Measurements from ENCODE around the gene FCGR1A. TPM values are rescaled to one million over a fixed set of nuclear protein-coding genes. Genes with fewer than 3 reads are reported as not detected.
"Not testable (repeated sequence)": the region's sequence is repeated elsewhere in the genome, so short reads cannot be mapped to it uniquely, and the experiment has no call there.

The FCGR1A gene
- total RNA-seq, 1 donor from 2014 or later: not detected

GRCh38 chr1:149753466-149753865, 29.0 kb upstream of the FCGR1A start:
- not testable (repeated sequence) for H3K27ac Mint-ChIP-seq (ENCODE audit: unreplicated experiment); DNase-seq (ENCODE audit: low spot score); H3K27me3 Mint-ChIP-seq (ENCODE audit: unreplicated experiment); H3K36me3 Mint-ChIP-seq (ENCODE audit: low read depth, unreplicated experiment); H3K9me3 Mint-ChIP-seq (ENCODE audit: unreplicated experiment); H3K4me3 Mint-ChIP-seq (ENCODE audit: unreplicated experiment); H3K4me1 Mint-ChIP-seq (ENCODE audit: unreplicated experiment)

GRCh38 chr1:149755294-149755693, 27.2 kb upstream of the FCGR1A start:
- H3K27ac Mint-ChIP-seq (ENCODE audit: unreplicated experiment); H3K27me3 Mint-ChIP-seq (ENCODE audit: unreplicated experiment); H3K36me3 Mint-ChIP-seq (ENCODE audit: low read depth, unreplicated experiment); H3K9me3 Mint-ChIP-seq (ENCODE audit: unreplicated experiment); H3K4me1 Mint-ChIP-seq (ENCODE audit: unreplicated experiment); DNase-seq (ENCODE audit: low spot score); H3K4me3 Mint-ChIP-seq (ENCODE audit: unreplicated experiment): not testable (repeated sequence)

- not testable (repeated sequence) for H3K4me3 Mint-ChIP-seq (ENCODE audit: unreplicated experiment); H3K27ac Mint-ChIP-seq (ENCODE audit: unreplicated experiment); DNase-seq (ENCODE audit: low spot score); H3K4me1 Mint-ChIP-seq (ENCODE audit: unreplicated experiment); H3K27me3 Mint-ChIP-seq (ENCODE audit: unreplicated experiment); H3K36me3 Mint-ChIP-seq (ENCODE audit: low read depth, unreplicated experiment); H3K9me3 Mint-ChIP-seq (ENCODE audit: unreplicated experiment)
Observed at GRCh38 chr1:149762294-149762693, 20.2 kb upstream of the FCGR1A start.

- H3K4me1 Mint-ChIP-seq (ENCODE audit: unreplicated experiment); DNase-seq (ENCODE audit: low spot score); H3K4me3 Mint-ChIP-seq (ENCODE audit: unreplicated experiment); H3K36me3 Mint-ChIP-seq (ENCODE audit: low read depth, unreplicated experiment); H3K27me3 Mint-ChIP-seq (ENCODE audit: unreplicated experiment); H3K9me3 Mint-ChIP-seq (ENCODE audit: unreplicated experiment); H3K27ac Mint-ChIP-seq (ENCODE audit: unreplicated experiment): not testable (repeated sequence)
Observed at GRCh38 chr1:149764087-149764800, 18.2 kb upstream of the FCGR1A start.

- H3K27me3 Mint-ChIP-seq (ENCODE audit: unreplicated experiment); H3K9me3 Mint-ChIP-seq (ENCODE audit: unreplicated experiment); H3K27ac Mint-ChIP-seq (ENCODE audit: unreplicated experiment); H3K36me3 Mint-ChIP-seq (ENCODE audit: low read depth, unreplicated experiment); DNase-seq (ENCODE audit: low spot score); H3K4me3 Mint-ChIP-seq (ENCODE audit: unreplicated experiment); H3K4me1 Mint-ChIP-seq (ENCODE audit: unreplicated experiment): not testable (repeated sequence)
Observed at GRCh38 chr1:149766241-149766640, 16.3 kb upstream of the FCGR1A start.

- not testable (repeated sequence) for H3K9me3 Mint-ChIP-seq (ENCODE audit: unreplicated experiment); DNase-seq (ENCODE audit: low spot score); H3K36me3 Mint-ChIP-seq (ENCODE audit: low read depth, unreplicated experiment); H3K4me1 Mint-ChIP-seq (ENCODE audit: unreplicated experiment); H3K27ac Mint-ChIP-seq (ENCODE audit: unreplicated experiment); H3K27me3 Mint-ChIP-seq (ENCODE audit: unreplicated experiment); H3K4me3 Mint-ChIP-seq (ENCODE audit: unreplicated experiment)
Observed at GRCh38 chr1:149769216-149769615, 13.3 kb upstream of the FCGR1A start.

- not testable (repeated sequence) for H3K36me3 Mint-ChIP-seq (ENCODE audit: low read depth, unreplicated experiment); H3K27ac Mint-ChIP-seq (ENCODE audit: unreplicated experiment); H3K9me3 Mint-ChIP-seq (ENCODE audit: unreplicated experiment); DNase-seq (ENCODE audit: low spot score); H3K27me3 Mint-ChIP-seq (ENCODE audit: unreplicated experiment); H3K4me1 Mint-ChIP-seq (ENCODE audit: unreplicated experiment); H3K4me3 Mint-ChIP-seq (ENCODE audit: unreplicated experiment)
Observed at GRCh38 chr1:149770661-149771060, 11.8 kb upstream of the FCGR1A start.

- H3K4me3 Mint-ChIP-seq (ENCODE audit: unreplicated experiment); H3K36me3 Mint-ChIP-seq (ENCODE audit: low read depth, unreplicated experiment); H3K27me3 Mint-ChIP-seq (ENCODE audit: unreplicated experiment); H3K4me1 Mint-ChIP-seq (ENCODE audit: unreplicated experiment); H3K9me3 Mint-ChIP-seq (ENCODE audit: unreplicated experiment); DNase-seq (ENCODE audit: low spot score); H3K27ac Mint-ChIP-seq (ENCODE audit: unreplicated experiment): not testable (repeated sequence)
Observed at GRCh38 chr1:149771653-149772425, 10.7 kb upstream of the FCGR1A start.

GRCh38 chr1:149775510-149776147, 6.9 kb upstream of the FCGR1A start:
- not testable (repeated sequence) for H3K27ac Mint-ChIP-seq (ENCODE audit: unreplicated experiment)

GRCh38 chr1:149777084-149777483, 5.4 kb upstream of the FCGR1A start:
- H3K27me3 Mint-ChIP-seq (ENCODE audit: unreplicated experiment); DNase-seq (ENCODE audit: low spot score); H3K9me3 Mint-ChIP-seq (ENCODE audit: unreplicated experiment); H3K4me3 Mint-ChIP-seq (ENCODE audit: unreplicated experiment); H3K27ac Mint-ChIP-seq (ENCODE audit: unreplicated experiment); H3K36me3 Mint-ChIP-seq (ENCODE audit: low read depth, unreplicated experiment); H3K4me1 Mint-ChIP-seq (ENCODE audit: unreplicated experiment): not testable (repeated sequence)

More at GRCh38 chr1:149775510-149776147, 6.9 kb upstream of the FCGR1A start:
- not testable (repeated sequence) for H3K9me3 Mint-ChIP-seq (ENCODE audit: unreplicated experiment); H3K4me1 Mint-ChIP-seq (ENCODE audit: unreplicated experiment); H3K36me3 Mint-ChIP-seq (ENCODE audit: low read depth, unreplicated experiment); DNase-seq (ENCODE audit: low spot score); H3K4me3 Mint-ChIP-seq (ENCODE audit: unreplicated experiment); H3K27me3 Mint-ChIP-seq (ENCODE audit: unreplicated experiment)

GRCh38 chr1:149778313-149778712, 4.2 kb upstream of the FCGR1A start:
- H3K27me3 Mint-ChIP-seq (ENCODE audit: unreplicated experiment); H3K9me3 Mint-ChIP-seq (ENCODE audit: unreplicated experiment); H3K36me3 Mint-ChIP-seq (ENCODE audit: low read depth, unreplicated experiment); DNase-seq (ENCODE audit: low spot score); H3K27ac Mint-ChIP-seq (ENCODE audit: unreplicated experiment); H3K4me1 Mint-ChIP-seq (ENCODE audit: unreplicated experiment); H3K4me3 Mint-ChIP-seq (ENCODE audit: unreplicated experiment): not testable (repeated sequence)

GRCh38 chr1:149781413-149781984, 995 bp upstream of the FCGR1A start:
- H3K4me3 Mint-ChIP-seq (ENCODE audit: unreplicated experiment); H3K27me3 Mint-ChIP-seq (ENCODE audit: unreplicated experiment); DNase-seq (ENCODE audit: low spot score); H3K36me3 Mint-ChIP-seq (ENCODE audit: low read depth, unreplicated experiment); H3K9me3 Mint-ChIP-seq (ENCODE audit: unreplicated experiment); H3K4me1 Mint-ChIP-seq (ENCODE audit: unreplicated experiment); H3K27ac Mint-ChIP-seq (ENCODE audit: unreplicated experiment): not testable (repeated sequence)

All from endothelial cell (in vitro differentiated cells).